Mesothelial cell of epicardium (in vitro differentiated cells): ENCODE data around the gene APLP2. TPM values are rescaled to one million over a fixed set of nuclear protein-coding genes. Genes with fewer than 3 reads are reported as not detected.

ENCODE experiments used
- DNase-seq, 2 experiments: peaks; one replicate each; pipeline ENCODE4 v3.0.0; 2021; ENCODE audit warnings: low spot score in 2 of 2; ENCODE audit not compliant: unreplicated experiment in 2 of 2
- H3K27ac Mint-ChIP-seq: 2 replicates; pipeline ENCODE4 v1.8.0; 2021; ENCODE audit warnings: mixed read lengths
- H3K27me3 Mint-ChIP-seq: 2 replicates; pipeline ENCODE4 v1.8.0; 2021; ENCODE audit warnings: low read depth, mixed read lengths
- H3K36me3 Mint-ChIP-seq: 2 replicates; pipeline ENCODE4 v1.8.0; 2021; ENCODE audit warnings: mixed read lengths
- H3K4me1 Mint-ChIP-seq: 2 replicates; pipeline ENCODE4 v1.8.0; 2021; ENCODE audit warnings: mixed read lengths
- H3K4me3 Mint-ChIP-seq: 2 replicates; pipeline ENCODE4 v1.8.0; 2021; ENCODE audit warnings: mild to moderate bottlenecking, moderate library complexity, mixed read lengths
- H3K9me3 Mint-ChIP-seq: 2 replicates; pipeline ENCODE4 v1.8.0; 2021; ENCODE audit warnings: mixed read lengths
- CTCF ChIP-seq: fragments of 200-600 bp; sonication (generic); IDR thresholded peaks from one replicate; pipeline ENCODE4 v1.5.0; 2021; ENCODE audit warnings: antibody characterized with exemption; ENCODE audit not compliant: unreplicated experiment
- total RNA-seq: library from RNA; stranded (reverse); gene quantifications from 3 replicates; pipeline ENCODE4 v1.2.1, GENCODE V29; 2021

The APLP2 gene
- total RNA-seq, 1 donor from 2014 or later, result 240 TPM

GRCh38 chr11:130055617-130056016, 14.1 kb upstream of the APLP2 start:
- TF ChIP-seq CTCF, result no peak
- no peaks in the 10 kb centered on the region for H3K36me3 Mint-ChIP-seq
- no peak for DNase-seq
- H3K27ac Mint-ChIP-seq, result no peak overlapping the region
- H3K4me1 Mint-ChIP-seq, result peaks cover 9% of the 10 kb centered on the region
- peaks cover 3% of the 10 kb centered on the region for H3K9me3 Mint-ChIP-seq
- H3K27me3 Mint-ChIP-seq, result no peaks in the 10 kb centered on the region
- no peak overlapping the region for H3K4me3 Mint-ChIP-seq

DNA sequence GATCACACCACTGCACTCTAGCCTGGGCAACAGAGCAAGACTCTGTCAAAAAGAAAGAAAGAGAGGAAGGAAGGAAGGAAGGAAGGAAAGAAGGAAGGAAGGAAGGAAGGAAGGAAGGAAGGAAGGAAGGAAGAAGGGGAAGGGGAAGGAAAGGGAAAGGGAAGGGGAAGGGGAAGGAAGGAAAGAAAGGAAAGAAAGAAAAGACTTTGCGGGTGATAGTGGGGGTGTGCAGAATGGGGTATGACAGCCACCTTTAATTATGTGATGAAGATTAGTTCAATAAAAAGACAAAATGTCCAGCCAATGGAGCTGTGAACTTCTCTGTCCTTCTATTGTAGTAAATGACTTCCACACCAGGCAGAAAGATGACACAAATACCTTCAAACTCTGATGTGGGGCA, 8.7 kb upstream of the APLP2 start:
- DNase-seq, result no peak
- peaks cover 8% of the 10 kb centered on the region for H3K4me1 Mint-ChIP-seq
- TF ChIP-seq CTCF, result no peak
- no peaks in the 10 kb centered on the region for H3K9me3 Mint-ChIP-seq
- no peak overlapping the region for H3K4me3 Mint-ChIP-seq
- H3K27ac Mint-ChIP-seq, result no peak overlapping the region
- no peaks in the 10 kb centered on the region for H3K36me3 Mint-ChIP-seq
- no peaks in the 10 kb centered on the region for H3K27me3 Mint-ChIP-seq

- Mint-ChIP-seq H3K4me1 (peaks cover 8% of the 10 kb centered on the region), H3K36me3 (no peaks in the 10 kb centered on the region), H3K27me3 (no peaks in the 10 kb centered on the region), H3K27ac (no peak overlapping the region), H3K9me3 (no peaks in the 10 kb centered on the region), H3K4me3 (no peak overlapping the region)
- DNase-seq, result no peak
- no peak for TF ChIP-seq CTCF
Observed at GRCh38 chr11:130062026-130062425, 7.7 kb upstream of the APLP2 start.

DNA sequence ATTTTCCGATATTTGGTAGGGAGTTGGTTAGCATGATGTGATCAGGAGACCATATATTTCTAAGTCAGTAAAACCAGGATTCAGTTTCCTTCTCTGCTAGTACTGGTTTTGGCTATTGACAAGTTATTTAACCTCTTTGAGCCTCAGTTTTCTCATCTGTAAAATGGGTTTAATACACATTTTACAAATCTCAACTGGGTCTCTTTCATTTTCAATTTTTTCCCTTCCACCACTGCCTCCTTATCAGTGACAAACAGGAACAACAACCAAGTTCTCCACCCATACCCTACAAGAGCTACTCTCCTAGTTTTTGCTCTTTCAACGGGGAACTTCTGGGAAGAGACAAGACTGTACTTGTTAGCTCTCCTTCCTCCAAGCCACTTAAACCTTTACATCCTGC, 6.2 kb upstream of the APLP2 start:
- H3K4me3 Mint-ChIP-seq, result no peak overlapping the region
- no peak for TF ChIP-seq CTCF
- no peaks in the 10 kb centered on the region for H3K9me3 Mint-ChIP-seq
- no peak for DNase-seq
- no peaks in the 10 kb centered on the region for H3K27me3 Mint-ChIP-seq
- peaks cover 12% of the 10 kb centered on the region for H3K4me1 Mint-ChIP-seq
- H3K27ac Mint-ChIP-seq, result no peak overlapping the region
- H3K36me3 Mint-ChIP-seq, result no peaks in the 10 kb centered on the region

- Mint-ChIP-seq H3K9me3 (no peaks in the 10 kb centered on the region), H3K4me1 (peaks cover 17% of the 10 kb centered on the region), H3K36me3 (no peaks in the 10 kb centered on the region), H3K27me3 (no peaks in the 10 kb centered on the region), H3K4me3 (no peak overlapping the region), H3K27ac (no peak overlapping the region)
- DNase-seq, result no peak
- no peak for TF ChIP-seq CTCF
Observed at GRCh38 chr11:130064596-130064995, 5.1 kb upstream of the APLP2 start.

DNA sequence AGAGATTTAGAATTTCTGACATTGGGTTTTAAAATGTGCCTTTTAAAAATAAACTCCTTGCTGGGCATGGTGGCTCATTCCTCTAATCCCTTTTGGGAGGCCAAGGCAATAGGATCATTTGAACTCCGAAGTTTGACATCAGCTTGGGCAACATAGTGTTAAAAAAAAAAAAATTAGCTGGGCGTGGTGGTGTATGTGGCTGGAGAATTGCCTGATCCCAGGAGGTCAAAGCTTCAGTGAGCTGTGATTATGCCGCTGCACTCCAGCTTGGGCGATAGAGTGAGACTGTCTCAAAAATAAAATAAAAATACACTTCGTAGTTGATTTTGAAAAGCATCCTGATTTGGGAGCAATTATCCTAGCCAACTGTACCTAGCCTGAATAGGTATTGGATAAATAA, 3.4 kb upstream of the APLP2 start:
- DNase-seq, result no peak
- Mint-ChIP-seq H3K4me1 (peaks cover 21% of the 10 kb centered on the region), H3K27me3 (no peaks in the 10 kb centered on the region), H3K9me3 (no peaks in the 10 kb centered on the region), H3K36me3 (no peaks in the 10 kb centered on the region), H3K4me3 (no peak overlapping the region), H3K27ac (no peak overlapping the region)
- no peak for TF ChIP-seq CTCF
